Right ventricle myocardium superior (tissue), 1 donor: ENCODE data around the gene RNF214. TPM values are rescaled to one million over a fixed set of nuclear protein-coding genes. Genes with fewer than 3 reads are reported as not detected.
"Not testable (repeated sequence)": the region's sequence is repeated elsewhere in the genome, so short reads cannot be mapped to it uniquely, and the experiment has no call there.

Experiments
- ATAC-seq: fragments of 200-7000 bp; cut with Tn5 transposase; one replicate; pipeline ENCODE4 v1.9.1; 2020; ENCODE audit warnings: mild to moderate bottlenecking; ENCODE audit not compliant: poor library complexity
- DNase-seq: peaks from one replicate; pipeline ENCODE4 v3.0.0-alpha.2; 2020
- intact Hi-C: fragments of 100-400 bp; cut with DNase I; formaldehyde crosslinking; loops from one replicate; pipeline ENCODE4 v1.11.2; 2022
- total RNA-seq: library from RNA; stranded (reverse); fragmentation: NEBNext Ultra II Directional; extraction: Animal tissue kit (Norgen Biotek cat#: 25700); gene quantifications from one replicate; pipeline ENCODE4 v1.2.1, GENCODE V29; 2021
- donor health status: DM: no; HTN: yes; CAD: no; lungs with severe emphysema.

Gene RNF214
- total RNA-seq, 1 donor from 2014 or later, result 19.8 TPM

DNA sequence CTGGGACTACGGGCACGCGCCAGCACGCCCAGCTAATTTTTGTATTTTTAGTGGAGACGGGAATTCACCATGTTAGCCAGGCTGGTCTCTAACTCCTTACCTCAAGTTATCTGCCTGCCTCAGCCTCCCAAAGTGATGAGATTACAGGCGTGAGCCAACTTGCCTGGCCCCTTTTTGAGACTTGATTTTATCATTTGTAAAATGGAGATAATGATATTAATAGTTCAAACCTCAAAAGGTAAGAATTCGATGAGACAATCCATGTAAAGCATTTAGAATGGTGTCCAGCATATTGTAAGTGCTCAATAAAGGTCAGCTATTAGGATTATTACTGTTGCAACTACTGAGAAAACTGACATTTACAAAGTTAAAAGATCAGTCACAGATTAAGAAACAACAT is 86.3 kb downstream of the RNF214 start:
- no peak for ATAC-seq
- no peak for DNase-seq
- intact Hi-C loops, result no loop called here

DNA sequence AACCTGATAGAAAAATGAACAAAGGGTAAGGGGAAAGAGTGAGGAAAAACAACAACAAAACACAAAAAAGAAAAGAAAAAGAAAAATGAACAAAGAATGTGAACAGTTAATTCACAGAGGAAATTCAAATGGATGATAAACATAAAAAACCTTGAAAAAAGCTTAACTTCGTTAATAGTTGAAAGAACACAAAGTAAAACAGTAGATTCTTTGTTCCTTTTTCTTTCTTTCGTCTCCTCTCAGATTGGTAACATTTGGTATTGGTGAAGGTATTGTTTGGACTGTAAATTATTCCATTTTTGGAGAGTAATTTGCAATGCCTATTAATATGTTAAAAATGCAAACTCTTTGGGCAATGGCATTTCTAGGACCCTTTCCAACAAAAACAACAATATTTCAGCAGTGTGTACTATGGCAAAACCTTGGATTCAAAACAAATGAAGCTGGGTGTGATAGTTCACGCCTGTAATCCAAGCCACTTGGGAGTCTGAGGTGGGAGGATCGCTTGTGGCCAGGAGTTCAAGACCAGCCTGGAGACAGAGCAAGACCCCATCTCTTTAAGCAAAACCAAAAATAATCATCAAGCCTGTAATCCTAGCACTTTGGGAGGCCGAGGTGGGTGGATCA is 86.9 kb downstream of the RNF214 start:
- intact Hi-C loops, result no loop called here
- DNase-seq (no peak), ATAC-seq (no peak)

DNA sequence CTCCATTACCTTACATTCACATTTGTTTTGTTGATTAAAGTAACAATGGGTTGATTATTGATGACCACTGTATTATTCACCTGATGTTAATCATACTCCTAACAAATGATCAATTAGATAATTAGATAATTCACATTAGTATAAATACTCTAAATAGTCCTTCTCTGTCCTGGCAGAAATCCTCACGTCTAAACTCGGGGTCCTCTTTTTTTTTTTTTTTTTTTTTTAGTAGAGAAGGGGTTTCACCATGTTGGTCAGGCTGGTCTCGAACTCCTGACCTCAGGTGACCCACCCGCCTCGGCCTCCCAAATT is 94.7 kb downstream of the RNF214 start:
- ATAC-seq, DNase-seq, intact Hi-C loops: not testable (repeated sequence)

GRCh38 chr11:117327567-117328374 is 95.3 kb downstream of the RNF214 start, which contains the start of gene CEP164:
TSS of gene CEP164 (plus strand) at chr11:117327854. CDS start at chr11:117338587, 10,733 bp downstream.
- intact Hi-C loops, result no loop called here
- ATAC-seq (peak; percentile 98), DNase-seq (peak; percentile 97)

GRCh38 chr11:117328375-117329010 is 96.0 kb downstream of the RNF214 start:
- intact Hi-C loops, result no loop called here
- DNase-seq (peak; percentile 54), ATAC-seq (peak; percentile 72)

DNA sequence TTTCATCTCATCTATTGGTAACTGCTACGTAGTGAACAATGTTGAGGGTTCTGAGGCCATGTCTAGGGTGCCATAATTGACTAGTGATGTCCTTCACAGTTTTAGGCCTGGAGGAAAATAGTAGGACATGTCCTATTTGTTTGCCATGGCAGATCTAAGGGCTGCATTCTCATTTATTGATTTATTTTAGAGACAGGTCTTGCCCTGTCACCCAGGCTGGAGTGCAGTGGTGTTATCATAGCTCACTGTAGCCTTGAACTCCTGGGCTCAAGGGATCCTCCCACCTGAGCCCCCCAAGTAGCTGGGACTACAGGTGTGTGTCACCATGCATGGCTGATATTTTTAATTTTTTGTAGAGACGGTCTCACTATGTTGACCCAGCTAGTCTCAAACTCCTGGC is 100.4 kb downstream of the RNF214 start:
- DNase-seq (no peak), ATAC-seq (no peak)
- intact Hi-C loops, result no loop called here

DNA sequence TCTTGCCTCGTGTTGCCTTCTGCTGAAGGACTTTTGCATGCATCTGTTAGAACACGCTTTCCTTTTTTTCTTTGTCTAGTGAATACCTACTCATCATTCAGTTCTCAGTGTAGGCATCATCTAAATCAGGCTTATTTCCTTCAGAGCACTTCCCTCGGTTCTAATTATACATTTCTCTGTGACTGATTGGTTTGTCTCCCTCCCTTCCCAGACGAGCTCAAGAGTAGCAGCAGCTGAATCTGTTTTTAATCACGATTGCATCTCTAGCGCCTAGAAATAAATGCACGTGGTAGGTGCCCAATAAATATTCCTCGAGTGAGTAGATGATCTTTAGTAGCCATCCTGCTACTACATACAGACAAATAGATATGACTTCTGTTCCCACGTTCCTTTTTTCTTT is 101.4 kb downstream of the RNF214 start:
- DNase-seq (no peak), ATAC-seq (no peak)
- intact Hi-C loops, result no loop called here

DNA sequence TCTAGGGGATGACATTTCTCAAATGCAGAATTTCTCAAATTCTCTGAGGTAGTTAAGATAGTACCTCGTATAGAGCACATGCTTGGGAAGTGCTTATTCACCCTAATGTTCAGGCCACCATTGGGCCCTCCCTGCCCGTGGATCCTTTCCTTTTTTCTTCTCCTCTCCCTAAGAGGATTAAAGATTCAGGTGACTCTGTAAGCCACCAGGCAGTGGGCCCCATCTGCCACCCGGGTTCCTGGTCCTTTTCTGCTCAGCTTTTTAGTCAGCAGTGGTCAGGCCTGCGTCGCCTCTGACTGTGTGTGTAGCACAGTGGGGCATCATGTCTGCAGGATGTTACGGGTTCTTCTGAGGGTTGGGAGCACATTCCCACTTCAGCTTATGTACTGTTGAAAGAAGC is 102.4 kb downstream of the RNF214 start:
- ATAC-seq (no peak), DNase-seq (no peak)
- intact Hi-C loops, result no loop called here

DNA sequence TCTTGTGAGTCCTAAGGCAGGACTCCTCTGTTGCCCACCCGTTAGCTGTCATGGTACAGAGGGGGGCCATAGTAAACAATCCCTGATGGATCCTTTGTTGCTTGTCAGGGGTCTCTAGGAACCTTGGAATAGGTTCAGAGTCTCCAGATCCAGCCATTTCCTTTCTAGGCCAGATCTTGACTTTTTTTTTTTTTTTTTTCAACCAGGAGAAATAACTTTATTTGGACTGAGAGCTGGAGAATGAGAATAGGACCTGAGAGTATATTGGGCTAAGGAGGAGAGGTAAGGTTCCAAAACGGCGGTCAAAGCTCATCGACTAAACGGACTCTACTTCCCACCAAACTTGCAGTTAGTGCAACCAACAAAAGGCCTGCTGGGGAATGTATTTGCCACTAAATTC is 102.9 kb downstream of the RNF214 start:
- ATAC-seq (no peak), DNase-seq (no peak)
- intact Hi-C loops, result no loop called here

Other genes with a start within 250 kb of the RNF214 start
- gene SIK3, start 134.2 kb upstream of the RNF214 start, total RNA-seq, result 30.6 TPM
- gene PAFAH1B2, start 88.4 kb upstream of the RNF214 start, total RNA-seq, result 42.6 TPM
- gene SIDT2, start 53.9 kb upstream of the RNF214 start, total RNA-seq, result 19.5 TPM
- gene TAGLN, start 33.3 kb upstream of the RNF214 start, total RNA-seq, result 91.4 TPM
- gene PCSK7, start 598 bp upstream of the RNF214 start, total RNA-seq, result 22.3 TPM
- 8.3 TPM for gene BACE1-AS, start 58.7 kb downstream of the RNF214 start, total RNA-seq
- gene BACE1, start 83.6 kb downstream of the RNF214 start, total RNA-seq, result 10.4 TPM
- gene CEP164, start 95.2 kb downstream of the RNF214 start, total RNA-seq, result 4.3 TPM